Measurements from ENCODE around the gene STRADA. TPM values are rescaled to one million over a fixed set of nuclear protein-coding genes. Genes with fewer than 3 reads are reported as not detected.

Gene STRADA
- 19.6 and 34.6 TPM in 2 replicates for total RNA-seq

- DNase-seq (ENCODE audit: low read depth in 2 of 2) = peak; percentile 90 to 98
These were observed at the start of gene STRADA for GRCh38 chr17:63741408-63742173. Gene STRADA, minus strand, starts transcription at chr17:63741799. Its CDS starts 13,430 bp downstream, at chr17:63728369.

- no peak for DNase-seq (ENCODE audit: low read depth in 2 of 2)
These were observed 48.5 kb upstream of the STRADA start for GRCh38 chr17:63790057-63790456.

- DNase-seq (ENCODE audit: low read depth in 2 of 2) = no peak
These were observed 45.5 kb upstream of the STRADA start for GRCh38 chr17:63786971-63787711.

- DNase-seq (ENCODE audit: low read depth in 2 of 2) = no peak
These were observed 44.5 kb upstream of the STRADA start for GRCh38 chr17:63786117-63786516.

GRCh38 chr17:63785556-63785955 is 44.0 kb upstream of the STRADA start:
- DNase-seq (ENCODE audit: low read depth in 2 of 2) = peak in 1 of 2 donors; percentile 57

- DNase-seq (ENCODE audit: low read depth in 2 of 2) = no peak
These were observed 41.9 kb upstream of the STRADA start for GRCh38 chr17:63783522-63783921.

GRCh38 chr17:63780928-63781327 is 39.3 kb upstream of the STRADA start:
- no peak for DNase-seq (ENCODE audit: low read depth in 2 of 2)

GRCh38 chr17:63780507-63780906 is 38.9 kb upstream of the STRADA start:
- peak in 1 of 2 donors; percentile 27 for DNase-seq (ENCODE audit: low read depth in 2 of 2)

GRCh38 chr17:63775420-63775819 is 33.8 kb upstream of the STRADA start:
- DNase-seq (ENCODE audit: low read depth in 2 of 2) = peak in 1 of 2 donors; percentile 7

- DNase-seq (ENCODE audit: low read depth in 2 of 2) = peak in 1 of 2 donors; percentile 16
These were observed 33.3 kb upstream of the STRADA start for GRCh38 chr17:63774969-63775265.

GRCh38 chr17:63774141-63774968 is 32.8 kb upstream of the STRADA start, which contains the start of gene DDX42:
Gene DDX42, plus strand, starts transcription at chr17:63774170. Its CDS starts 12,880 bp downstream, at chr17:63787050.
- DNase-seq (ENCODE audit: low read depth in 2 of 2) = peak; percentile 3 to 71

- DNase-seq (ENCODE audit: low read depth in 2 of 2) = peak; percentile 99 to 100
These were observed 31.9 kb upstream of the STRADA start, which contains the start of gene CCDC47 for GRCh38 chr17:63773272-63774140. Gene CCDC47, minus strand, starts transcription at chr17:63773597. Its CDS starts 7,422 bp downstream, at chr17:63766175.

GRCh38 chr17:63772801-63773271 is 31.2 kb upstream of the STRADA start:
- peak; percentile 3 to 48 for DNase-seq (ENCODE audit: low read depth in 2 of 2)

GRCh38 chr17:63768433-63768832 is 26.8 kb upstream of the STRADA start:
- DNase-seq (ENCODE audit: low read depth in 2 of 2) = no peak

- no peak for DNase-seq (ENCODE audit: low read depth in 2 of 2)
These were observed 25.2 kb upstream of the STRADA start for GRCh38 chr17:63766754-63767153.

- DNase-seq (ENCODE audit: low read depth in 2 of 2) = no peak
These were observed 23.1 kb upstream of the STRADA start for GRCh38 chr17:63764716-63765115.

GRCh38 chr17:63762161-63763078 is 20.8 kb upstream of the STRADA start:
- DNase-seq (ENCODE audit: low read depth in 2 of 2) = peak; percentile 44 to 49

- DNase-seq (ENCODE audit: low read depth in 2 of 2) = no peak
These were observed 19.4 kb upstream of the STRADA start for GRCh38 chr17:63760771-63761539.

- no peak for DNase-seq (ENCODE audit: low read depth in 2 of 2)
These were observed 16.8 kb upstream of the STRADA start for GRCh38 chr17:63758428-63758827.

Data from dermis microvascular lymphatic vessel endothelial cell (primary cell).